Liver (tissue), 3 donors: ENCODE results near the gene VEGFB.

Experiments used
- ATF3 ChIP-seq: IDR thresholded peaks from 2 replicates; pipeline ENCODE4 v1.6.1; 2016; ENCODE audit warnings: antibody characterized with exemption
- CTCF ChIP-seq: fragments of 150-350 bp; IDR thresholded peaks from 2 replicates; pipeline ENCODE4 v1.5.1; 2017; ENCODE audit warnings: improper control_type of control experiment, low read depth, low read length; ENCODE audit not compliant: missing input control
- EGR1 ChIP-seq, 2 donors: IDR thresholded peaks; 2 replicates each; pipeline ENCODE4 v1.6.1; 2016 to 2018; ENCODE audit warnings: antibody characterized with exemption in 2 of 2, low read depth in 2 of 2
- JUND ChIP-seq, 2 donors: IDR thresholded peaks; 2 replicates each; pipeline ENCODE4 v1.6.1; 2016; ENCODE audit warnings: antibody characterized with exemption in 2 of 2
- MAX ChIP-seq: IDR thresholded peaks from 2 replicates; pipeline ENCODE4 v1.6.1; 2016; ENCODE audit warnings: antibody characterized with exemption
- NR2F2 ChIP-seq: IDR thresholded peaks from 2 replicates; pipeline ENCODE4 v1.6.1; 2016; ENCODE audit warnings: antibody characterized with exemption
- RAD21 ChIP-seq, 2 donors: IDR thresholded peaks; 2 replicates each; pipeline ENCODE4 v1.6.1; 2016; ENCODE audit warnings: antibody characterized with exemption in 2 of 2, mild to moderate bottlenecking in 2 of 2
- RXRA ChIP-seq, 2 donors: IDR thresholded peaks; 2 replicates each; pipeline ENCODE4 v1.6.1; 2017 to 2018; ENCODE audit warnings: antibody characterized with exemption in 2 of 2, mild to moderate bottlenecking in 1 of 2
- SP1 ChIP-seq: IDR thresholded peaks from 2 replicates; pipeline ENCODE4 v1.6.1; 2018; ENCODE audit warnings: antibody characterized with exemption, mild to moderate bottlenecking
- YY1 ChIP-seq: IDR thresholded peaks from 2 replicates; pipeline ENCODE4 v1.6.1; 2016; ENCODE audit warnings: antibody characterized with exemption, mild to moderate bottlenecking
- donor health status: healthy.
- donor health status: healthy.

- TF ChIP-seq CTCF, result no peak
- TF ChIP-seq RAD21 (IDR thresholded peaks at IDR 0.05), result no peak
- TF ChIP-seq MAX, result no peak
- no peak for TF ChIP-seq RXRA (IDR thresholded peaks at IDR 0.05)
- no peak for TF ChIP-seq ATF3
- no peak for TF ChIP-seq YY1
- no peak for TF ChIP-seq EGR1 (IDR thresholded peaks at IDR 0.05; ENCODE audit: low read depth in 2 of 2)
- no peak for TF ChIP-seq SP1
- no peak for TF ChIP-seq NR2F2
- no peak for TF ChIP-seq JUND (IDR thresholded peaks at IDR 0.05)
Observed at GRCh38 chr11:64247729-64248531, 13.5 kb downstream of the VEGFB start.
